ENCODE results near the gene EMD. TPM values are rescaled to one million over a fixed set of nuclear protein-coding genes. Genes with fewer than 3 reads are reported as not detected.

EMD gene
- total RNA-seq, 1 experiment from 2014 or later = 115 TPM

- peaks cover 34 to 41% of the 10 kb centered on the region in 2 experiments for H3K9me3 Mint-ChIP-seq
- Histone ChIP-seq H3K27me3 (ENCODE audit: insufficient read depth, low read length) (no peaks in the 10 kb centered on the region), H3K4me1 (ENCODE audit: insufficient read depth, low read length) (no peaks in the 10 kb centered on the region), H2BK20ac (ENCODE audit: low read depth, low read length, poor library complexity, severe bottlenecking) (no peak overlapping the region), H3K9ac (ENCODE audit: extremely low read depth, insufficient read length, low read length) (no peak overlapping the region), H2BK12ac (ENCODE audit: insufficient read length, low read depth, low read length) (no peak overlapping the region), H3K14ac (ENCODE audit: insufficient read depth, low read length) (no peak overlapping the region), H3K4me2 (ENCODE audit: insufficient read depth, insufficient read length, low read length) (no peak overlapping the region), H3K27ac (ENCODE audit: insufficient read length, low read depth, low read length) (no peak overlapping the region), H4K8ac (replicated peaks; ENCODE audit: insufficient read length, low read depth, low read length) (no peak overlapping the region), H3K79me1 (ENCODE audit: insufficient read depth, low read depth, low read length, poor library complexity, severe bottlenecking) (no peaks in the 10 kb centered on the region), H2AFZ (ENCODE audit: low read length) (no peak overlapping the region), H4K20me1 (ENCODE audit: control insufficient read depth, insufficient read depth, insufficient read length) (peaks cover 4% of the 10 kb centered on the region), H3K23me2 (ENCODE audit: insufficient read length, low read depth, low read length, poor library complexity, severe bottlenecking) (no peaks in the 10 kb centered on the region), H4K5ac (ENCODE audit: insufficient read length, low read depth, low read length) (no peak overlapping the region), H3K79me2 (ENCODE audit: insufficient read depth, low read length) (no peaks in the 10 kb centered on the region), H2BK5ac (ENCODE audit: insufficient read length, low read length) (no peak overlapping the region), H3T11ph (ENCODE audit: low read length) (no peak overlapping the region), H4K91ac (ENCODE audit: insufficient read length, low read depth, low read length) (no peak overlapping the region), H2BK120ac (ENCODE audit: low read depth, low read length, poor library complexity, severe bottlenecking) (no peak overlapping the region), H3K23ac (ENCODE audit: insufficient read length, low read depth, low read length) (no peak overlapping the region), H2AK5ac (ENCODE audit: insufficient read length, low read length) (no peak overlapping the region), H3K9me3 (ENCODE audit: control insufficient read depth, low read depth, low read length) (peaks cover 25% of the 10 kb centered on the region), H3K18ac (ENCODE audit: insufficient read length, low read depth, low read length) (no peak overlapping the region), H3K4ac (ENCODE audit: low read depth, low read length) (no peak overlapping the region), H2BK15ac (ENCODE audit: low read depth, low read length) (no peak overlapping the region), H3K56ac (ENCODE audit: insufficient read length, low read depth, low read length) (no peak overlapping the region)
- peaks cover 4% of the 10 kb centered on the region for H3K27me3 Mint-ChIP-seq (ENCODE audit: low read depth)
- TF ChIP-seq CTCF (conservative IDR thresholded peaks at IDR 0.05) = no peak
- peaks cover 23 to 54% (median 43%) of the 10 kb centered on the region in 3 experiments for H3K36me3 Mint-ChIP-seq (ENCODE audit: insufficient read depth in 1 of 3, low read depth in 3 of 3)
- peaks cover 0 to 5% of the 10 kb centered on the region in 2 experiments; a peak in 2 of 4 replicates for H3K4me1 Mint-ChIP-seq
- DNase-seq = no peak
- no CpG with 5 or more reads among the region's 24 CpGs for WGBS (ENCODE audit: extremely low coverage, insufficient read length, low lambda C conversion rate)
- no peak overlapping the region for H3K27ac Mint-ChIP-seq
- H3K4me3 Mint-ChIP-seq = no peak overlapping the region
Observed at GRCh38 chrX:154348646-154349358, 30.3 kb upstream of the EMD start.
